ENCODE measurements around the gene ZNF518B.

GRCh38 chr4:10466161-10466560 is 8.9 kb upstream of the ZNF518B start:
- TF ChIP-seq POLR2AphosphoS5 (IDR thresholded peaks at IDR 0.05; ENCODE audit: low read depth, low read length) (no peak), SIN3A (IDR thresholded peaks at IDR 0.05; ENCODE audit: borderline replicate concordance, insufficient read depth, low read length) (no peak), TAF1 (IDR thresholded peaks at IDR 0.05; ENCODE audit: borderline replicate concordance, insufficient read depth, low read length) (no peak), FOXP2 (optimal IDR thresholded peaks at IDR 0.05; ENCODE audit: borderline replicate concordance, extremely low read depth, extremely low read length, insufficient read depth) (no peak)
- TF ChIP-seq, protein P1, sequence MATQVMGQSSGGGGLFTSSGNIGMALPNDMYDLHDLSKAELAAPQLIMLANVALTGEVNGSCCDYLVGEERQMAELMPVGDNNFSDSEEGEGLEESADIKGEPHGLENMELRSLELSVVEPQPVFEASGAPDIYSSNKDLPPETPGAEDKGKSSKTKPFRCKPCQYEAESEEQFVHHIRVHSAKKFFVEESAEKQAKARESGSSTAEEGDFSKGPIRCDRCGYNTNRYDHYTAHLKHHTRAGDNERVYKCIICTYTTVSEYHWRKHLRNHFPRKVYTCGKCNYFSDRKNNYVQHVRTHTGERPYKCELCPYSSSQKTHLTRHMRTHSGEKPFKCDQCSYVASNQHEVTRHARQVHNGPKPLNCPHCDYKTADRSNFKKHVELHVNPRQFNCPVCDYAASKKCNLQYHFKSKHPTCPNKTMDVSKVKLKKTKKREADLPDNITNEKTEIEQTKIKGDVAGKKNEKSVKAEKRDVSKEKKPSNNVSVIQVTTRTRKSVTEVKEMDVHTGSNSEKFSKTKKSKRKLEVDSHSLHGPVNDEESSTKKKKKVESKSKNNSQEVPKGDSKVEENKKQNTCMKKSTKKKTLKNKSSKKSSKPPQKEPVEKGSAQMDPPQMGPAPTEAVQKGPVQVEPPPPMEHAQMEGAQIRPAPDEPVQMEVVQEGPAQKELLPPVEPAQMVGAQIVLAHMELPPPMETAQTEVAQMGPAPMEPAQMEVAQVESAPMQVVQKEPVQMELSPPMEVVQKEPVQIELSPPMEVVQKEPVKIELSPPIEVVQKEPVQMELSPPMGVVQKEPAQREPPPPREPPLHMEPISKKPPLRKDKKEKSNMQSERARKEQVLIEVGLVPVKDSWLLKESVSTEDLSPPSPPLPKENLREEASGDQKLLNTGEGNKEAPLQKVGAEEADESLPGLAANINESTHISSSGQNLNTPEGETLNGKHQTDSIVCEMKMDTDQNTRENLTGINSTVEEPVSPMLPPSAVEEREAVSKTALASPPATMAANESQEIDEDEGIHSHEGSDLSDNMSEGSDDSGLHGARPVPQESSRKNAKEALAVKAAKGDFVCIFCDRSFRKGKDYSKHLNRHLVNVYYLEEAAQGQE (IDR thresholded peaks at IDR 0.05; ENCODE audit: insufficient read depth in 1 of 2, low read depth in 2 of 2, low read length in 2 of 2): no peak
